Chondrocyte (in vitro differentiated cells): ENCODE measurements around the gene GALNT2. TPM values are rescaled to one million over a fixed set of nuclear protein-coding genes. Genes with fewer than 3 reads are reported as not detected.
A peak's percentile ranks its signal among the peaks of the same experiment; 100 is the strongest.

ENCODE experiments used
- DNase-seq: peaks from one replicate; pipeline ENCODE4 v3.0.0; 2021; ENCODE audit warnings: mixed read lengths, low spot score
- H3K27ac Mint-ChIP-seq: one replicate; pipeline ENCODE4 v1.8.0; 2021; ENCODE audit warnings: mild to moderate bottlenecking, moderate library complexity, mixed read lengths; ENCODE audit not compliant: unreplicated experiment
- H3K27me3 Mint-ChIP-seq: 2 replicates; pipeline ENCODE4 v1.8.0; 2021; ENCODE audit warnings: low read depth, mixed read lengths
- H3K36me3 Mint-ChIP-seq: 2 replicates; pipeline ENCODE4 v1.8.0; 2021; ENCODE audit warnings: low read depth, mixed read lengths
- H3K4me1 Mint-ChIP-seq: 2 replicates; pipeline ENCODE4 v1.8.0; 2021; ENCODE audit warnings: low read depth, mild to moderate bottlenecking, mixed read lengths
- H3K4me3 Mint-ChIP-seq: one replicate; pipeline ENCODE4 v1.8.0; 2021; ENCODE audit warnings: mild to moderate bottlenecking, moderate library complexity, mixed read lengths; ENCODE audit not compliant: unreplicated experiment
- H3K9me3 Mint-ChIP-seq: 2 replicates; pipeline ENCODE4 v1.8.0; 2021; ENCODE audit warnings: low read depth, mixed read lengths
- total RNA-seq: library from RNA; stranded (reverse); gene quantifications from 3 replicates; pipeline ENCODE4 v1.2.1, GENCODE V29; 2021
- TF ChIP-seq, protein P1 (sequence below): fragments of 200-600 bp; sonication (generic); IDR thresholded peaks from 2 replicates; pipeline ENCODE4 v1.5.0; 2021; ENCODE audit warnings: antibody characterized with exemption, mild to moderate bottlenecking, moderate library complexity

The GALNT2 gene
- total RNA-seq, 1 donor from 2014 or later = 223 TPM

DNA sequence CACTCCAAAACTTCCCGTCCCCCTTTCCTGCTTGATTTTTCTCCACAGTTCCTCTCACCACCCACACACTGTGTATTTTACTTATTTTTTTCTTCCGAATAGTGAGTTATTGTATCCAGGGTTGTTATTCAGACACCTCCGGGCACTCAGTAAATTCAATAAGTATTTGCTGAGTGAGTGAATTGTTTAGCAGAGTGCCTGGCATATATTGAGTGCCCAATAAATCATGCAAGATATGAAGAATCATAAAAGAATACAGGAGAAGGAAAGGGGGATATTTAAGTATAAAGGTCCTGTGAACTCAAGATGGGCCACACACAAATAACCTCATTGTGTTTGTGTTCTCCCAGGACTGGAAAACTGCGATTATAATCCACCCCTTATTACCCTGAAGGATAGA, 139.9 kb downstream of the GALNT2 start:
- Mint-ChIP-seq H3K9me3 (no peaks in the 10 kb centered on the region), H3K27ac (peak overlapping the region; percentile 2), H3K36me3 (peaks cover 16% of the 10 kb centered on the region), H3K27me3 (no peaks in the 10 kb centered on the region), H3K4me1 (peaks cover 63% of the 10 kb centered on the region), H3K4me3 (no peak overlapping the region)
- no peak for DNase-seq
- TF ChIP-seq, protein P1, sequence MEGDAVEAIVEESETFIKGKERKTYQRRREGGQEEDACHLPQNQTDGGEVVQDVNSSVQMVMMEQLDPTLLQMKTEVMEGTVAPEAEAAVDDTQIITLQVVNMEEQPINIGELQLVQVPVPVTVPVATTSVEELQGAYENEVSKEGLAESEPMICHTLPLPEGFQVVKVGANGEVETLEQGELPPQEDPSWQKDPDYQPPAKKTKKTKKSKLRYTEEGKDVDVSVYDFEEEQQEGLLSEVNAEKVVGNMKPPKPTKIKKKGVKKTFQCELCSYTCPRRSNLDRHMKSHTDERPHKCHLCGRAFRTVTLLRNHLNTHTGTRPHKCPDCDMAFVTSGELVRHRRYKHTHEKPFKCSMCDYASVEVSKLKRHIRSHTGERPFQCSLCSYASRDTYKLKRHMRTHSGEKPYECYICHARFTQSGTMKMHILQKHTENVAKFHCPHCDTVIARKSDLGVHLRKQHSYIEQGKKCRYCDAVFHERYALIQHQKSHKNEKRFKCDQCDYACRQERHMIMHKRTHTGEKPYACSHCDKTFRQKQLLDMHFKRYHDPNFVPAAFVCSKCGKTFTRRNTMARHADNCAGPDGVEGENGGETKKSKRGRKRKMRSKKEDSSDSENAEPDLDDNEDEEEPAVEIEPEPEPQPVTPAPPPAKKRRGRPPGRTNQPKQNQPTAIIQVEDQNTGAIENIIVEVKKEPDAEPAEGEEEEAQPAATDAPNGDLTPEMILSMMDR = no peak

DNA sequence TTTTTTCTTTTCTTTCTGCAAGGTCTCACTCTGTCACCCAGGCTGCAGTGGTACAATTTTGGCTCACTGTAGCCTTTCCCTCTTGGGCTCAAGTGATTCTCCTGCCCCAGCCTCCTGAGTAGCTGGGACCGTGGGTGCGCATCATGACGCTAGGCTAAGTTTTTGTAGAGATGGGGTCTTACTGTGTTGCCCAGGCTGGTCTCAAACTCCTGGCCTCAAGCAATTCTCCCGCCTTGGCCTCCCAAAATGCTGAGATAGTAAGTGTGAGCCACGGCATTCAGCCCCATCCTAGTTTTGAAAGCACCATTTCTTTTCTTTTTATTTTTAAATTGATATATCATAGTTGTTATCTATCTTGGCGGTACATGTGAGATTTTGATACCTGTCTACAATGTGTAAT, 140.6 kb downstream of the GALNT2 start:
- TF ChIP-seq, protein P1 = no peak
- H3K4me1 Mint-ChIP-seq = peaks cover 69% of the 10 kb centered on the region
- peaks cover 15% of the 10 kb centered on the region for H3K36me3 Mint-ChIP-seq
- no peaks in the 10 kb centered on the region for H3K9me3 Mint-ChIP-seq
- no peak overlapping the region for H3K4me3 Mint-ChIP-seq
- no peak overlapping the region for H3K27ac Mint-ChIP-seq
- no peaks in the 10 kb centered on the region for H3K27me3 Mint-ChIP-seq
- no peak for DNase-seq

DNA sequence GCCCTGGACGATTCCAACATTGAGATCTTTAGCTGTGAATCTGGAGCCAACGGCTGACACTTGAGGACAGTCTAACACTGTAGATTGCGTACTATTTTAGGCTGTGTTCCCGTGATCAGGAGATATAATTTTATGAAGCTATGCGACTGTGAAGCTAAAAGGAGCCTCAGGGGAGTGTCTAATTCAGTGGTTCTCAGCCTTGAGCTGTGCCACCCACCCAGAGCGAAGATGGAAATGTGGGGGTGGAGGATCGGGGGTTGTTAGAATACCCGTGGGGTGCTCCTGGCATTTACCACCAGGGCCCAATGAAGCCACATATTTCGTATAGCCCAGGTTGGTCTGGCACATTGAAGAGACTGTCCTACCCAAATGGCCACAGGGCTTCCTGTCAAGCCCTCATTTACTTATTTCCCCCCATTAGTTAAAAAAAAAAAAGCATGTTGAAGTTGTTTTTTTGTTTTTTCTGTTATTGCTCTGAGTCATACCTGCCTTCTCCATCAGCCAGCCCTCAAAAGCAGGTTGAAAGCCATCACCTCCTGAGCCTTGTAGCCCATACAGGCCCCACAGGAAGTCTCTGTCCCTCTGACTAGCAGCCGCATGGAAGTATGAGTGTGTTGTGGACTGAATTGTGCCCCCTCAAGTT, 141.7 kb downstream of the GALNT2 start:
- Mint-ChIP-seq H3K27ac (peak overlapping the region; percentile 34), H3K9me3 (no peaks in the 10 kb centered on the region)

DNA sequence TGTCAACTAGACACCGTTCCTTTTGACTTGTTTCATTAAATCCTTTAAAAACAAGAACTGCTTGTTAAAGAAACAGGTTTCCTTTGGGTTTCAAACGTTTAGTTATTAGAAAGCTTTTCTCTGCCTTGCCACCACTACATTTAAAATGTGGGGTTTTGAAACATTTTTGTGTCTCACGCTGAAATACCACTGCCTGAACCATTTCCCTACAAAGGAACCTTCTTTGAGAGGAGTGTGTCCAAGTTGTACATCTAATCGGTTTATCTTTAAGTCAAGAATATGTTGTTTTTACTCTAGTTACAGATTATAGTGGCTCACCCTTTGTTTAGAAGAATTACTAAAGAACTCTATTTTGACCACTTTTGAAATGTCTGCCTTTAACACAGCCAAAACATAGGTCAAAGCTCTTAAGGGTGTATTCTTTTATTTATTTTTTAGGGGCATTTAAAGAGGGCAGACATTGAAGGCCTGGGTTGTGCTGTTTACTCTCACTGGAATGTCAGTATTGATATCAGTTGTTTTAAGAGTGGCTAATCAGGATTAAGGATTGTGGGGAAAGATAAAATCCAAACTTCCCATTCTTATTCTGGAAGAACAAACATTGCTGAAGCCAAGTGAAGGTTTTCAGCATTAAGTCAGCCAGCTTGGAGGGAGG, 143.4 kb downstream of the GALNT2 start:
- TF ChIP-seq, protein P1 = no peak
- Mint-ChIP-seq H3K27me3 (no peaks in the 10 kb centered on the region), H3K27ac (peak overlapping the region; percentile 58), H3K36me3 (peaks cover 2% of the 10 kb centered on the region), H3K4me3 (no peak overlapping the region), H3K4me1 (peaks cover 86% of the 10 kb centered on the region), H3K9me3 (no peaks in the 10 kb centered on the region)
- no peak for DNase-seq

More for the DNA sequence above, 141.7 kb downstream of the GALNT2 start:
- H3K4me3 Mint-ChIP-seq = no peak overlapping the region
- peaks cover 80% of the 10 kb centered on the region for H3K4me1 Mint-ChIP-seq
- H3K36me3 Mint-ChIP-seq = peaks cover 9% of the 10 kb centered on the region
- TF ChIP-seq, protein P1 = no peak
- no peaks in the 10 kb centered on the region for H3K27me3 Mint-ChIP-seq
- no peak for DNase-seq

DNA sequence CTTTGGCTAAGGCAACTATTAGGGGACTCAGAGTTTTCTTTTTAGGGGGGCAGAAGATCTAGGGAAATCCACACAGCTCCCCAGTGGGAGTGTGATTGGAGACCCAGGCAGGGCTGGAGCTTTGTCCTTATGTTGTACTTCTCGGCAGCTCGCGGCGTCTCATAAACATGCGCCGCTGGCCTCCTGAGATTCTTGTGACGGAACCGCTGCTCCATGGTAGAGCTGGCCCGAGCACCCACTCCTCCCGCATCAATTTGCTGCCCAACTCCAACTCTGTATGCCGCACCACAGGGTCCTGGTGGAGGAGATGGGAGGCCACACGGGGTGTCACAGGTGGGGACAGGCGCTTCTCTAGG, 143.9 kb downstream of the GALNT2 start:
- Mint-ChIP-seq H3K27ac (peak overlapping the region; percentile 58), H3K4me3 (no peak overlapping the region)
- TF ChIP-seq, protein P1 = no peak

More for the DNA sequence above, 143.9 kb downstream of the GALNT2 start:
- H3K27me3 Mint-ChIP-seq = no peaks in the 10 kb centered on the region
- peaks cover 86% of the 10 kb centered on the region for H3K4me1 Mint-ChIP-seq
- DNase-seq = no peak
- H3K36me3 Mint-ChIP-seq = peaks cover 2% of the 10 kb centered on the region
- H3K9me3 Mint-ChIP-seq = no peaks in the 10 kb centered on the region
